Choroid plexus epithelial cell (primary cell): ENCODE data around the gene NMNAT2.

Source experiments
- DNase-seq: peaks from one replicate; pipeline ENCODE4 v3.0.0-alpha.2; 2010; ENCODE audit warnings: low read depth
- H3K4me3 ChIP-seq: 2 replicates; pipeline ENCODE4 v1.5.1; 2011; ENCODE audit warnings: low read depth, mild to moderate bottlenecking, control low read depth, low read length, moderate library complexity
- TF ChIP-seq, protein P1 (sequence below): conservative IDR thresholded peaks from 2 replicates; pipeline ENCODE4 v1.5.1; 2011; ENCODE audit warnings: low read depth, mild to moderate bottlenecking, control low read depth, inconsistent platforms, low read length, moderate library complexity

The NMNAT2 gene

DNA sequence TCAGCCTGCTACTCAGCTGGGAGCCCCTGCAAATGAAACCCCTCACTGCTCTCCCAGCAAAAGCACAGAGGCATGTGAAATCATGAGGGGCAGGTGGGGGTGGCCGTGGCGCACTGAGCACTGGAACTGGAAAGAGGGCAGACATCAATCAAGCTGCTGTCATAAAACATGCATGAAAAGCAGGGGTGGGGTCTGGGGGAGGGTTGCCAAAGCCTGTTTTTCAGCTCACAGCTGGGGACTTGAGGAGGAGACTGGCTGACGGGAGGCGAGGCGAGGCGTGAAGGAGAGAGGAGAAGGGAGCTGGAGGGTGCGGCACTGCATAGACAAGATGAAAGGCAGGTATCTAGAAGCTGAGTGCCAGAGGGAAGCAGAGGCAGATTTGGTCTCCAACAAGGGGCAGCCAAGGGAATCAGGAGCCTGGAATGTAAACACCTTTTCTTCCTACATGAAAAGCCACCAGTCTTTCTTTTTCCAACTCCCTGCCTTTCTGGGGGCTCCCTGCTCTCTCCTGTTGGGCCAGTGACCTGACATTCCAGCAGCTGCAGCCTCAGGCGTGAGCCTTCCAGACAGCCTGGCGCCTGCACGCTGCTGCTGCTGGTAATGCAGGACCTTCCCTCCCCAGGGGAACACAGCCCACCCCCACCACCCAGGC lies 87.0 kb downstream of the NMNAT2 start:
- TF ChIP-seq, protein P1, sequence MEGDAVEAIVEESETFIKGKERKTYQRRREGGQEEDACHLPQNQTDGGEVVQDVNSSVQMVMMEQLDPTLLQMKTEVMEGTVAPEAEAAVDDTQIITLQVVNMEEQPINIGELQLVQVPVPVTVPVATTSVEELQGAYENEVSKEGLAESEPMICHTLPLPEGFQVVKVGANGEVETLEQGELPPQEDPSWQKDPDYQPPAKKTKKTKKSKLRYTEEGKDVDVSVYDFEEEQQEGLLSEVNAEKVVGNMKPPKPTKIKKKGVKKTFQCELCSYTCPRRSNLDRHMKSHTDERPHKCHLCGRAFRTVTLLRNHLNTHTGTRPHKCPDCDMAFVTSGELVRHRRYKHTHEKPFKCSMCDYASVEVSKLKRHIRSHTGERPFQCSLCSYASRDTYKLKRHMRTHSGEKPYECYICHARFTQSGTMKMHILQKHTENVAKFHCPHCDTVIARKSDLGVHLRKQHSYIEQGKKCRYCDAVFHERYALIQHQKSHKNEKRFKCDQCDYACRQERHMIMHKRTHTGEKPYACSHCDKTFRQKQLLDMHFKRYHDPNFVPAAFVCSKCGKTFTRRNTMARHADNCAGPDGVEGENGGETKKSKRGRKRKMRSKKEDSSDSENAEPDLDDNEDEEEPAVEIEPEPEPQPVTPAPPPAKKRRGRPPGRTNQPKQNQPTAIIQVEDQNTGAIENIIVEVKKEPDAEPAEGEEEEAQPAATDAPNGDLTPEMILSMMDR: peak; percentile 39
- no peak overlapping the region for H3K4me3 ChIP-seq
- peak; percentile 18 for DNase-seq

DNA sequence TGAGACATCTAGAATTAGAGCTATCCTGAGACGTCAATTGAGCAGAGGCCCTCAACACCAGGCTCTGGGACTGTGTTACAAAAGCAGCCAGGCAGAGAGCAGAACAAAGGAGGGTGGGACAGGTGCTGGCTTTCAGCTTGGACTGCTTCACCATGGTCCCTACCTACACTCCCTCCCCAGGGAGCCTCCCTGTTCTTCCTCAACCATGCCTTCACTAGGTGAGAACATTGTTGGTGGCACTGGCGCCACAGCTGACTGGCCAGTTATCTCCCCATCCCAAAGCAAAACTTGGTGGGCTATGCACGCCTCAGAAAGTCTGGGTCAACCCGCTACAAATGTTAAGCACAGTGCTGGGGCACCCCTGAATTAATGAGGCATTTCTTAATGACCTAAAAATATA lies 87.8 kb downstream of the NMNAT2 start:
- no peak for DNase-seq
- no peak overlapping the region for H3K4me3 ChIP-seq
- TF ChIP-seq, protein P1: no peak

DNA sequence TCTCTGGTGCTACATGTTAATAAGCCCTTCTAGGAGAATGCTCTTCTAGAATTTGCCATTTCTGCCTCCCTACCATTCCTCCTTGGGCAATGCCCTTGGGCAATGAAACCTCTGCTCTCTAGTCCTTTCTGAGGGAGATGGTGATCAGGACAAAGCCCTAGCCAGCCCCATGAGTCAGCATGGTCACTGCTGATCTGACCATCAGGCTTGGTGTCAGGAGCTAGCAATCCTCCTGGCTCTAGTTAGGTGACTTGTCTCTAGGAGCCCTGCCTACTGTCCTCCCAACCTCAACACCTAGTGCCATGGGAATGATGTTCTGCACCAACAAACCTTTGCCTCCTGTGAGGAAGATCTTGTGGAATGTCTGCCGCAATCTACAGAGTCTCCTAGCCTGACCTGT lies 89.8 kb downstream of the NMNAT2 start:
- H3K4me3 ChIP-seq: no peak overlapping the region
- DNase-seq: no peak
- TF ChIP-seq, protein P1: no peak

DNA sequence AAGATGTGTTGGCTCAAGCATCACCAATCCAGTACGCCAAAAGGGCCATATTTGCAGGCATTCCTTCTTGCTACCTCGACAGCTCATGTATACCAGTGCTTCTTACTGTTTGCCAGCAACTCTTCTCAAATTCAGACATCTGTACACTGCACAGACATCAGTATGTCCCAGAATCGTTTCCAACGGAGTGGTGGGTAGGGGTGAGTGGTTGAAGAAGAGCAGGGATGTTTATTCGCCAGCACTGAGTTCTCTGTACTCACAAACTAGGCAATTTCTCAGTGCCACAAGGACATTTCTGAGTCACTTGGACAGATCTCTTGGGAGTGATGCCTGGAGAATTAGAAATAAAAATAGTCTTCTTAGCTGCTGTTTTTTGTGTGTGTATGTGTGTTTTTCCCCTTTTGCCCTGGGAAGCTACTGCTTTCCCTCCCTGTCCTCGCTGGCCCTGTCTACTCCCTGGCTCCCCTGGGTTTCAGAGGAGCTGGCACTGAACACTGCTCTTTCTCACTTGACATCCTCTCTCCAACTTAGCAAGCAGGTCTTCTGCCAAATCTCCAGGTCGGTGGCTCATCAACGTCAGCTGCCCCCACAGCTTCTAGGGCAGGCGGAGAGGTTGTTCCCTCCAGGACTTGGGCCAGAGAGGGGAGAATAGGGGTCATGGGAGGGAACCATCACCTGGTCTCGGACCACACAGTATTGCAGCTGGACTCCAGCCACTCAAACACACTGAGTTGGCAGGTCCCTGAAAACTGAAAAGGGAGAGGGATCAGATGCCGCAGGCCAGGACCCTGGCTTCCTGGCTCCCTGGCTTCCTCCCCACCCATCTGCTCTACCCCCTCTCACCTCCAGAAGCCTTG lies 90.5 kb downstream of the NMNAT2 start:
- no peak for DNase-seq
- TF ChIP-seq, protein P1: no peak
- H3K4me3 ChIP-seq: no peak overlapping the region

DNA sequence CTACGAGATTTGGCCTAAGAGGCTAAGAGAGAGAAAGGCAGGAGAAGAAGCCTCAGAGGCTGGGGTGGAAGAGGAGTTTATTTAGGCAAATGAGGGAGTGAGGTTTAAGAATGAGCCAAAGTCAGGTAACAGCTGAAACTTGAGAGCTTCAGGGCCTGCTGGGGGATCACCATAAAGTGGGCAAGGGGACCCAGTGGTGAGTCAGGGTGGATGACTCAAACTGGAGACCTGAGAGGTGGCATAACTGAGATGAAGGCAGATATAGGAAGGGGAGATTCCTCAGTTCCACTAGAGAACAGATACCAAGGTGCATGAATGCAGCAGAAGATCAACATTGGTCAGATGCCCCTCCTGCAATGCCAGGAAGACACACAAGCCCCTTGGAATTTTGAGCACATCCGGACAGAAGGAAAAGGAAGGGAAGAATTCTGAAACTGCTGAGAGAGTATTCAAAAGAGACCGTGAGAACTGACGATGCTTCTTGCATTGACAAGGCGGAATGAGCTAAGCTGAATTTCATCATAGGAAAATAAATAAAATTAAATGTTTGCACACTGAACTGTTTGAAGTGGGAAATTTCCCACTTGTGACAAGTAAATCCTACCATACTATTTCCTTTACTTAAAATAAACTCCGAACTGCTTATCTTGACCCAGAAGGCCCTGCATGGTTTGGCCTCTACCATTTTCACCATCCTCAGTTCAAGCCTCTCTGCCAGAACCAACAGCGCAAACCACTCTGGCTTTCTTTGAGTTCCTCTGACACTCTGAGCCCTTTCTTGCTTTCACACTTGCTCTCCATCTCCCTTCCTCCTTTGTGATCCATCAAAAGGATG lies 94.1 kb downstream of the NMNAT2 start:
- peak; percentile 72 for DNase-seq
- TF ChIP-seq, protein P1: no peak
- H3K4me3 ChIP-seq: no peak overlapping the region

DNA sequence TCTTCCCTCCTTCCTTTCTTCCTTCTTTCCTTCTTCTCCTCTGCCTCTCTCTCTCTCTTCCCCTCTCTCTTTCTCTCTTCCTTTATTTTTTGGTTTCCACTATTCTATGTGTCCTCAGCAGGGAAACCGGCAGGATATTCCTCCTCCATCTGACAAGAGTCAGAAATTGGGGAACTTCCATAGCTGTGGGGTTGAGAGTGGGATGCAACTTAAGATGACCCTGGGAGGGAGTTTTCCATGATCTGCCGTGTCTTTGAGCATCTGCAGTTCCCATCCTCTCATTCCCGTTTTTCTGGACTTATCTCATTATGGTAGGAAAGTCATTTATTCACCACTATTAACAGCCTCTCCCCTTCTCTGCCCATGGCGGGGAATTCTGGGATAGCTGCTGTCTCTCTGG lies 98.6 kb downstream of the NMNAT2 start:
- no peak overlapping the region for H3K4me3 ChIP-seq
- no peak for DNase-seq
- TF ChIP-seq, protein P1: no peak
